HepG2 (cell line): Measurements from ENCODE around the gene CLDN19.

ENCODE experiments used
- CTCF ChIP-seq: sonication (generic); formaldehyde crosslinking; IDR thresholded peaks from 2 replicates; pipeline ENCODE4 v1.5.0; 2020; ENCODE audit warnings: mild to moderate bottlenecking, missing genetic modification reagents, moderate library complexity
- FOXJ3 ChIP-seq: sonication (generic); formaldehyde crosslinking; IDR thresholded peaks from 2 replicates; pipeline ENCODE4 v1.4.0; 2020; ENCODE audit warnings: missing genetic modification reagents, mild to moderate bottlenecking, borderline replicate concordance
- MLX ChIP-seq: IDR thresholded peaks from 2 replicates; pipeline ENCODE4 v1.6.1; 2016
- SMARCE1 ChIP-seq: fragments of 450-650 bp; IDR thresholded peaks from 2 replicates; pipeline ENCODE4 v1.6.1; 2017; ENCODE audit warnings: borderline replicate concordance
- ZBTB38 ChIP-seq: sonication (generic); formaldehyde crosslinking; IDR thresholded peaks from 2 replicates; pipeline ENCODE4 v1.5.1; 2020; ENCODE audit warnings: mild to moderate bottlenecking, missing genetic modification reagents
- ZKSCAN8 ChIP-seq: IDR thresholded peaks from 2 replicates; pipeline ENCODE4 v1.6.1; 2016; ENCODE audit warnings: borderline replicate concordance, missing genetic modification reagents, missing compliant biosample characterization
- ZNF263 ChIP-seq: sonication (generic); formaldehyde crosslinking; IDR thresholded peaks from 2 replicates; pipeline ENCODE4 v1.4.0; 2020; ENCODE audit warnings: missing genetic modification reagents
- ZNF530 ChIP-seq: sonication (generic); formaldehyde crosslinking; IDR thresholded peaks from 2 replicates; pipeline ENCODE4 v1.5.0; 2020; ENCODE audit warnings: low read depth, mild to moderate bottlenecking, missing genetic modification reagents

GRCh38 chr1:42773420-42773819 lies 33.4 kb upstream of the CLDN19 start:
- TF ChIP-seq SMARCE1: no peak
- TF ChIP-seq ZNF263 (CRISPR knock-in tag): no peak
- no peak for TF ChIP-seq MLX (CRISPR knock-in tag)
- TF ChIP-seq CTCF (CRISPR knock-in tag): no peak
- TF ChIP-seq FOXJ3 (CRISPR knock-in tag): no peak
- no peak for TF ChIP-seq ZKSCAN8 (CRISPR knock-in tag)
- no peak for TF ChIP-seq ZNF530 (CRISPR knock-in tag)
- no peak for TF ChIP-seq ZBTB38 (CRISPR knock-in tag)
